SJSA1 (cell line): ENCODE data around the gene MFSD2B. TPM values are rescaled to one million over a fixed set of nuclear protein-coding genes. Genes with fewer than 3 reads are reported as not detected.

Experiments
- DNase-seq, 2 experiments: peaks; one replicate each; pipeline ENCODE4 v3.0.0-alpha.2; 2015 to 2020; ENCODE audit warnings: low spot score in 2 of 2, low read depth in 1 of 2
- H3K27ac ChIP-seq: fragments of 250-450 bp; sonication (Bioruptor Pico); 2 replicates; pipeline ENCODE4 v1.5.1; 2020; ENCODE audit warnings: mild to moderate bottlenecking, moderate library complexity
- H3K27me3 ChIP-seq: fragments of 250-450 bp; sonication (Bioruptor Pico); replicated peaks from 2 replicates; pipeline ENCODE4 v1.5.1; 2020; ENCODE audit warnings: mild to moderate bottlenecking, moderate library complexity
- H3K36me3 ChIP-seq: fragments of 250-450 bp; sonication (Bioruptor Pico); 2 replicates; pipeline ENCODE4 v1.5.1; 2020; ENCODE audit warnings: mild to moderate bottlenecking
- H3K4me1 ChIP-seq: fragments of 250-450 bp; sonication (Bioruptor Pico); replicated peaks from 2 replicates; pipeline ENCODE4 v1.6.1; 2021; ENCODE audit warnings: mild to moderate bottlenecking
- H3K4me3 ChIP-seq: fragments of 250-450 bp; sonication (Bioruptor Pico); 2 replicates; pipeline ENCODE4 v1.5.1; 2020; ENCODE audit warnings: mild to moderate bottlenecking
- H3K9me3 ChIP-seq: fragments of 250-450 bp; sonication (Bioruptor Pico); replicated peaks from 2 replicates; pipeline ENCODE4 v1.5.1; 2020; ENCODE audit warnings: mild to moderate bottlenecking
- total RNA-seq: library from RNA; depleted of rRNA; stranded (reverse); fragments of >200 nt; shearing (Covaris generic); gene quantifications from 2 replicates; pipeline ENCODE4 v1.2.3, GENCODE V29; 2014; rRNA removed

MFSD2B gene
- total RNA-seq, 1 experiment from 2014 or later: not detected

GRCh38 chr2:24050041-24050979 is 40.4 kb downstream of the MFSD2B start:
- DNase-seq: peak in 1 of 2 experiments; percentile 33
- H3K27ac ChIP-seq: no peak overlapping the region
- H3K36me3 ChIP-seq: no peaks in the 10 kb centered on the region
- H3K4me1 ChIP-seq: peaks cover 24% of the 10 kb centered on the region
- H3K27me3 ChIP-seq: no peaks in the 10 kb centered on the region
- H3K9me3 ChIP-seq: no peaks in the 10 kb centered on the region
- peak overlapping the region; percentile 56 for H3K4me3 ChIP-seq

- Histone ChIP-seq H3K27ac (no peak overlapping the region), H3K27me3 (no peaks in the 10 kb centered on the region), H3K9me3 (no peaks in the 10 kb centered on the region), H3K4me3 (no peak overlapping the region), H3K4me1 (peaks cover 20% of the 10 kb centered on the region), H3K36me3 (no peaks in the 10 kb centered on the region)
- DNase-seq: no peak
Measured at GRCh38 chr2:24051833-24052232, 41.9 kb downstream of the MFSD2B start.

DNA sequence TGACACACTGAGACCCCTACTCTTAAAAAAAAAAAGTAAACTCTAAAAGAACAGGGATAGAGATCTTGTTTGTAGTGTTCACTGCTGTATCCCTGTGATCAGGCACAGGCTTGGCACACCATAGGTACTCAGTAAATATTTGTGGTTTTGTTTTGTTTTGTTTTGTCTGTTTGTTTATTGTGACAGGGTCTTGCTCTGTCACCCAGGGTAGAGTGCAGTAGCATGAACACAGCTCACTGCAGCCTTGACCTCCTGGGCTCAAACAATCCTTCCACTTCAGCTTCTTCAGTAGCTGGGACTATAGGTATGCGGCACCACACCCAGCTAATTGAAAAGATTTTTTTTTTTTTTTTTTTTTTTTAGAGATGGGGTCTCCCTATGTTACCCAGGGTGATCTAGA is 43.1 kb downstream of the MFSD2B start:
- peak in 1 of 2 experiments; percentile 41 for DNase-seq
- no peaks in the 10 kb centered on the region for H3K9me3 ChIP-seq
- H3K4me3 ChIP-seq: no peak overlapping the region
- H3K27ac ChIP-seq: no peak overlapping the region
- peaks cover 17% of the 10 kb centered on the region for H3K4me1 ChIP-seq
- H3K27me3 ChIP-seq: no peaks in the 10 kb centered on the region
- no peaks in the 10 kb centered on the region for H3K36me3 ChIP-seq

GRCh38 chr2:24054366-24055010 is 44.6 kb downstream of the MFSD2B start:
- Histone ChIP-seq H3K36me3 (no peaks in the 10 kb centered on the region), H3K4me3 (no peak overlapping the region), H3K27me3 (no peaks in the 10 kb centered on the region), H3K4me1 (peaks cover 11% of the 10 kb centered on the region; the same call in 1 of the 2 replicates), H3K9me3 (no peaks in the 10 kb centered on the region), H3K27ac (no peak overlapping the region)
- DNase-seq: no peak

DNA sequence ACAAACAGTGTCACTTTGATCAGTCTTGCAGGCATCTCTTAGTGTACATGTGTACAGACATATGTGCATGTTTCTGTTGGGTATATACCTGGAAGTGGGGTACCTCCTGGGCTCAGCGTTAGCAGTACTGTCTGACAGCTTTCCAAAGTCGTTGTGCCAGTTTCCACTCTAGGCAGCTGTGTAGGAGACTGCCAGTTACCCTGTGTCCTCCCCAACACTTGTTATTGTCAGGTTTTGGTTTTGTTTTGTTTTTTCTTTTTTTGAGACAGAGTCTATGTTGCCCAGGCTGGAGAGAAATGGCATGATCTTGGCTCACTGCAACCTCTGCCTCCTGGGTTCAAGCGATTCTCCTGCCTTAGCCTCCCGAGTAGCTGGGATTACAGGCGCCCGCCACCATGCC is 45.9 kb downstream of the MFSD2B start:
- peaks cover 11% of the 10 kb centered on the region; the same call in 1 of the 2 replicates for H3K4me1 ChIP-seq
- no peaks in the 10 kb centered on the region for H3K27me3 ChIP-seq
- H3K4me3 ChIP-seq: no peak overlapping the region
- no peaks in the 10 kb centered on the region for H3K9me3 ChIP-seq
- H3K27ac ChIP-seq: no peak overlapping the region
- no peaks in the 10 kb centered on the region for H3K36me3 ChIP-seq
- DNase-seq: no peak

GRCh38 chr2:24058564-24059271 is 48.8 kb downstream of the MFSD2B start:
- Histone ChIP-seq H3K27ac (no peak overlapping the region), H3K4me1 (no peaks in the 10 kb centered on the region), H3K27me3 (no peaks in the 10 kb centered on the region), H3K9me3 (no peaks in the 10 kb centered on the region), H3K36me3 (no peaks in the 10 kb centered on the region), H3K4me3 (no peak overlapping the region)
- DNase-seq: no peak

DNA sequence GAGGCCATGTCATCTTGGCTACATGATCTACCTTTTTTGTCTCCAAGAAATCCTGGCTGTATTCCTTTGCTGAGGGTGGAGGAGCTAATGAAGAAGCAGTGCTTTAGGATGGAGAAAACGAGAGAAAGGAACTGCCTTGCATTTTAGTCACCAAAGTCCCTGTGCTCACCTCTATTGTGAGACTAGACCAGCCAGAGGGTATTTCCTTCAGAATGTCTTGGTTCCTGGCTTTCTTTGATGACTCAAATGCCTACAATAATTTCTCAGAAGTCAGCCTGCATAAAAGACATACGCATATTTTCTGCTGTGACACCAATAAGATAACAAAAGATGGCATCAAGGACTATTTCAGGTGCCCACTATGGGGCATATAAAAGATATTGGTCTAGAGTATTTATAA is 55.5 kb downstream of the MFSD2B start:
- no peaks in the 10 kb centered on the region for H3K4me1 ChIP-seq
- H3K27ac ChIP-seq: no peak overlapping the region
- DNase-seq: no peak
- no peaks in the 10 kb centered on the region for H3K27me3 ChIP-seq
- H3K36me3 ChIP-seq: peaks cover 50% of the 10 kb centered on the region
- no peaks in the 10 kb centered on the region for H3K9me3 ChIP-seq
- no peak overlapping the region for H3K4me3 ChIP-seq

DNA sequence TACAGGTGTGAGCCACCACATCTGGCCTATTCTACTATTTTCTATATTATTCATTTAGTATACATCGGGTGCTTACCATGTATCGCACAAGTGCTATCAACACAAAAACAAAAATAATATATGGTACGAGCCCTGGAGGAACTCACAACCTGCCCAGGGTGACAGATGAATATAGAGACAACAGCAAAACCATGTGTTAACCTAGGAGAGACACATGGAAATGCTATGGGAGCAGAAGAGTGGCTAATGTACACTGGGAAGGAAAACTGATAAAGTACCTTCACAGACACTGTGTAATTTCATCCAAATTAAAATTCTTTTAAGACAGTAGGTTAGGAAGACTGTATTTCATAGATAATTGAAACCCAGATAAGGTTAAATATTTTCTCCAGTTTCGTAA is 62.4 kb downstream of the MFSD2B start:
- Histone ChIP-seq H3K27ac (no peak overlapping the region), H3K36me3 (peaks cover 60% of the 10 kb centered on the region), H3K4me1 (peaks cover 7% of the 10 kb centered on the region; the same call in 1 of the 2 replicates), H3K9me3 (no peaks in the 10 kb centered on the region), H3K27me3 (no peaks in the 10 kb centered on the region), H3K4me3 (no peak overlapping the region)
- DNase-seq: no peak

DNA sequence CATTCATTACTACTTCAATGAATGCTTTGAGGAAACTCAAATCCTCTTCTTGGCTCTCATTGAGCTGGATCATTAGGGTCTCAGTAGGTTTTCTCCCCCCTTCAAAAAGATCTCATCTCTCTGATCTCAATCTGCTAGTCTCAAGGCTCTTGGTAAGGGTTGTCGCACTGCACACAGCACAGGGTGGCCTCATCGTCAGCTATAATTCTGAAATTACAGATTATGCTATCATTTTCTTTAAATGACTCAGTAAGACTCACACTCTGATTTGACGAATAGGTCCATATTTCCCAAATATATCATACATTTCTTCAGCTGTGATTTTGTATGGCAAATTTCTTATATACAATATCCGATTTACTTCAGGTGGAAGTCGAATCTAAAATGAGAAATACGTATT is 63.9 kb downstream of the MFSD2B start:
- H3K27ac ChIP-seq: no peak overlapping the region
- no peaks in the 10 kb centered on the region for H3K9me3 ChIP-seq
- peaks cover 11% of the 10 kb centered on the region; the same call in 1 of the 2 replicates for H3K4me1 ChIP-seq
- H3K27me3 ChIP-seq: no peaks in the 10 kb centered on the region
- H3K4me3 ChIP-seq: no peak overlapping the region
- peaks cover 44% of the 10 kb centered on the region for H3K36me3 ChIP-seq
- DNase-seq: no peak

DNA sequence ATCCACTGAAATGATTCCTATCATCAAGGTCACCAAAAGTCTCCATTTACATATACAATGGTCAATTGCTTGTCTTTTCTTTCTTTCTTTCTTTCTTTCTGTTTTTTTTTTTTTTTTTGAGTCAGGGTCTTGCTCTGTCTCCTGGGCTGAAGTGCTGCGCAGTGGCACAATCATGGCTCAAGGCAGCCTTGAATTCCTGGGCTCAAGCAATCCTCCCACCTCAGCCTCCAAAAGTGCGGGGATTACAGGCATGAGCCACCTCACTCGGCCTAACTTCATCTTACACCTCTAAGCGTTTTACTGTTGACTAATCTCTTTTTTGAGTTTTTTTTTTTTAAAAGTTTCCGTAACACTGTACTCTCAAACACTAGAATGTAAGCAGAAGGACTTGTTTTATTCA is 65.4 kb downstream of the MFSD2B start:
- H3K9me3 ChIP-seq: no peaks in the 10 kb centered on the region
- peaks cover 11% of the 10 kb centered on the region; the same call in 1 of the 2 replicates for H3K4me1 ChIP-seq
- no peak for DNase-seq
- peaks cover 33% of the 10 kb centered on the region for H3K36me3 ChIP-seq
- no peaks in the 10 kb centered on the region for H3K27me3 ChIP-seq
- peak overlapping the region; percentile 58 for H3K4me3 ChIP-seq
- no peak overlapping the region; the same call in 1 of the 2 replicates for H3K27ac ChIP-seq

Other genes with a start within 250 kb of the MFSD2B start
- 6.7 and 13.5 TPM in 2 replicates for gene ATAD2B, start 83.0 kb upstream of the MFSD2B start, total RNA-seq
- gene UBXN2A, start 69.6 kb upstream of the MFSD2B start, total RNA-seq: 21.0 and 34.3 TPM in 2 replicates
- gene WDCP, start 37.3 kb downstream of the MFSD2B start, total RNA-seq: 18.0 and 18.5 TPM in 2 replicates
- gene FKBP1B, start 39.7 kb downstream of the MFSD2B start, total RNA-seq: 15.1 and 18.2 TPM in 2 replicates
- gene SF3B6, start 66.2 kb downstream of the MFSD2B start, total RNA-seq: 274 and 353 TPM in 2 replicates
- 8.1 and 19.6 TPM in 2 replicates for gene TP53I3, start 74.7 kb downstream of the MFSD2B start, total RNA-seq
- 0.29 and 0.69 TPM in 2 replicates for gene PFN4, start 113.2 kb downstream of the MFSD2B start, total RNA-seq
- gene FAM228B, start 113.4 kb downstream of the MFSD2B start, total RNA-seq: 4.4 and 5.1 TPM in 2 replicates
- gene FAM228A, start 165.0 kb downstream of the MFSD2B start, total RNA-seq: not detected in 2 replicates